ENCODE results near the gene EPB41L4A.

Gene EPB41L4A

DNA sequence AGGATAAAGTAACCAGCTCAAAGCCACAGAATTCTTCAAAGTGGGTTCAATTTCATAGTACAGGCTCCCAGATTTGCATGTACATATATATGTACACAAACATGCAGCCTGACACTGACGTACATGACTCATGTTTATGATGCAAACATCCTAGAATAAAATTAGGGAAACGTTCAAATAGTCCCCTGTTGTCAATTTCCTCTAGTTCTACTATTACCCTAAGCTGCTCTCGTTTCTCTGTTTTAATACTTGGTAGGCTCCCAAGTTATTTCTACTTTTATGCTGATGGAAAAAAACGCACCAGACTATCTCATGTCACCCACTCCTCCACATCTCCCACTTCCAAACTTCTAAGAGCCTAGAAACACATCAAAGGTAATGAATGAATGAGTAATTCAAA is 229.7 kb downstream of the EPB41L4A start:
- H3K4me3 ChIP-seq (ENCODE audit: control insufficient read depth, low read depth, low read length) = no peak overlapping the region
- DNase-seq (ENCODE audit: low read depth) = no peak
- TF ChIP-seq, protein P1, sequence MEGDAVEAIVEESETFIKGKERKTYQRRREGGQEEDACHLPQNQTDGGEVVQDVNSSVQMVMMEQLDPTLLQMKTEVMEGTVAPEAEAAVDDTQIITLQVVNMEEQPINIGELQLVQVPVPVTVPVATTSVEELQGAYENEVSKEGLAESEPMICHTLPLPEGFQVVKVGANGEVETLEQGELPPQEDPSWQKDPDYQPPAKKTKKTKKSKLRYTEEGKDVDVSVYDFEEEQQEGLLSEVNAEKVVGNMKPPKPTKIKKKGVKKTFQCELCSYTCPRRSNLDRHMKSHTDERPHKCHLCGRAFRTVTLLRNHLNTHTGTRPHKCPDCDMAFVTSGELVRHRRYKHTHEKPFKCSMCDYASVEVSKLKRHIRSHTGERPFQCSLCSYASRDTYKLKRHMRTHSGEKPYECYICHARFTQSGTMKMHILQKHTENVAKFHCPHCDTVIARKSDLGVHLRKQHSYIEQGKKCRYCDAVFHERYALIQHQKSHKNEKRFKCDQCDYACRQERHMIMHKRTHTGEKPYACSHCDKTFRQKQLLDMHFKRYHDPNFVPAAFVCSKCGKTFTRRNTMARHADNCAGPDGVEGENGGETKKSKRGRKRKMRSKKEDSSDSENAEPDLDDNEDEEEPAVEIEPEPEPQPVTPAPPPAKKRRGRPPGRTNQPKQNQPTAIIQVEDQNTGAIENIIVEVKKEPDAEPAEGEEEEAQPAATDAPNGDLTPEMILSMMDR (conservative IDR thresholded peaks at IDR 0.05; ENCODE audit: control insufficient read depth, insufficient read depth, low read depth, low read length) = no peak

DNA sequence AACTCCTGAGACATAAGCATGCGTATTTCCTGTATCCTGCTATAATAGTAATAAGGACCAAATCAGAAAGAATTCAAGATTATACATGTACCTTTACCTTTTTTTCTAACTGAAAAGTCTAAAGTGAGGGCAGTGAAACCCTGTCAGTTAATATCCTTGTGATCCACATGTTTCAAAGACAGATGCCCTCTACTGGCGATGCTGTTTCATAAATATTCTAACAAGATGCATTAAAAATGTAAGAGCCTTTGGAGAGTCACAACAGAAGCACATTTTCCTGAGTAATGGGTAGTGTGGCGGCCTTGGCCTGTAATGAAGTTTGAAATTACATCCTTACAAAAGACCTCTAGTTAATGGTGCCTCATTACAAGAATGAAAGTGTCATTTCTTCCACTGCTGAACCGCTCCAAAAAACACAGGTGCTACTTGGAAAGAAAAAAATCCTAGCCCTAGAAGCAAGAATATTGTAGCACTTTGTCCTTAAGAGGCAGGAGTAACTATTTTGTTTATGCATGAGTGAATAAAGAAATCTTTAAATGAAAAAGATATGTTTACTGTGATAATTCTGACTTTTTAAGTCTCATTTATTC is 232.6 kb downstream of the EPB41L4A start:
- DNase-seq (ENCODE audit: low read depth) = peak; percentile 59
- TF ChIP-seq, protein P1 (conservative IDR thresholded peaks at IDR 0.05; ENCODE audit: control insufficient read depth, insufficient read depth, low read depth, low read length) = peak; percentile 64
- no peak overlapping the region for H3K4me3 ChIP-seq (ENCODE audit: control insufficient read depth, low read depth, low read length)

DNA sequence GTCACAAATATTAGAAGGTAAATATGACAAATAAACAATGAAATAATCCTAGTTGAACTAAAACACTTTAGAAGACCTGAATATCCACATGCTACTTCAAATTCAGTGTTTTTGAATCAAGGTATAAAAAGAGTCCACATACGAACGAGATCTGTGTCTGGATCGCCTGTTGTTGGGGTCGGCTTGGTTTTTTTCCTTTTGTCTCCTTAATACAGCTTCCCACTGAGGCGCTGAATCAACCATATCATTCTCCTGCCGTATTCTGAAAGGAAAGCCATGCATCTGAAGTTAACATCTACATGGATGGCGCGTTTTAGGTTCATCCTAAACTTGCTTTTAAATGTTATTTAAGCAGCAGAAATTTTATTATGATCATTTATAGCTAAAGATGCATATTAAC is 235.2 kb downstream of the EPB41L4A start:
- no peak overlapping the region for H3K4me3 ChIP-seq (ENCODE audit: control insufficient read depth, low read depth, low read length)
- no peak for DNase-seq (ENCODE audit: low read depth)
- TF ChIP-seq, protein P1 (conservative IDR thresholded peaks at IDR 0.05; ENCODE audit: control insufficient read depth, insufficient read depth, low read depth, low read length) = no peak

DNA sequence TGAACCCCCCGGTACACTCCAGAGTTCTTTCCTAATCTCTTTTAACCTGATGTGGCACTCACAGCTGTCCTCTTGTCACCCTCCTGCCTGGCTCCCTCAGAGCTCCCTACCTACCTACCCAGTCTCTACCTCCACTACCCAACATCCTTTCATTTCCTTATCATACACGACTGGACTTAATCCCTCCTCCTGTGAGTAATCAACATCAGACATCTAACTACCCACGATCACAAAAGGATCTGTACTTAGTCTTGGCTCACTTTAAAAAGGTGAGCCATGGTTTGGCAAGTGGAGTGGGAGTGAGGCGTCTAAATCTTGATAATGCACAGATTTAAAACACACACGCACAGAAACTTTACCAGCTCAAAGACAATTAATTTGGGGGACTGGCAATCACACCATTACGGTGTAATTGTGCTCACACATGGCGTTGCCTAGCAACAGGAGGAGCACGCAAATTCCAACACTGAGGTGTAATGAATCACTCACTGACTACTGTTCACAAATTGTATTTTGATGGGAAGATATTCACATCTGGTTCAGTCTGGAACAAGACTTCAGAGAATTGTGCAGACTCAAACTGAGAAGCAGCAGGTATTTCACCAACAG is 235.9 kb downstream of the EPB41L4A start:
- H3K4me3 ChIP-seq (ENCODE audit: control insufficient read depth, low read depth, low read length) = no peak overlapping the region
- DNase-seq (ENCODE audit: low read depth) = no peak
- TF ChIP-seq, protein P1 (conservative IDR thresholded peaks at IDR 0.05; ENCODE audit: control insufficient read depth, insufficient read depth, low read depth, low read length) = no peak

DNA sequence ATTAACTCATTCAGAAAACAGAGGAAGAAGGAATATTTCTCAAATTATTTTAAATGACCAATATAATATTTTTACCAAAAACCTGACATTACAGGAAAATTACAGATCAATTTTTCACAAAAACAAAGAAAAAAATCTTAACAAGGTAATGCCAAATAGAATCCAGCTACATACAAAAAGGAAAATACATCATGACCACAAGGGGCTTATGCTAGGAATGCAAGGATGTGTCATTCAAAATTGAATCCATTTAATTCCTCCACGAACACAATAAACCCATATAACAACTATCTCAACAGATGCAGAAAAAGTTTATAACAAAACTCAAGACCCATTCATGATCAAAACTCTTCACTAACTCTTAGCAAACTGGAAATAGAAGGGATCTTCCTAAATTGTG is 239.8 kb downstream of the EPB41L4A start:
- DNase-seq (ENCODE audit: low read depth) = no peak
- no peak overlapping the region for H3K4me3 ChIP-seq (ENCODE audit: control insufficient read depth, low read depth, low read length)
- TF ChIP-seq, protein P1 (conservative IDR thresholded peaks at IDR 0.05; ENCODE audit: control insufficient read depth, insufficient read depth, low read depth, low read length) = no peak

DNA sequence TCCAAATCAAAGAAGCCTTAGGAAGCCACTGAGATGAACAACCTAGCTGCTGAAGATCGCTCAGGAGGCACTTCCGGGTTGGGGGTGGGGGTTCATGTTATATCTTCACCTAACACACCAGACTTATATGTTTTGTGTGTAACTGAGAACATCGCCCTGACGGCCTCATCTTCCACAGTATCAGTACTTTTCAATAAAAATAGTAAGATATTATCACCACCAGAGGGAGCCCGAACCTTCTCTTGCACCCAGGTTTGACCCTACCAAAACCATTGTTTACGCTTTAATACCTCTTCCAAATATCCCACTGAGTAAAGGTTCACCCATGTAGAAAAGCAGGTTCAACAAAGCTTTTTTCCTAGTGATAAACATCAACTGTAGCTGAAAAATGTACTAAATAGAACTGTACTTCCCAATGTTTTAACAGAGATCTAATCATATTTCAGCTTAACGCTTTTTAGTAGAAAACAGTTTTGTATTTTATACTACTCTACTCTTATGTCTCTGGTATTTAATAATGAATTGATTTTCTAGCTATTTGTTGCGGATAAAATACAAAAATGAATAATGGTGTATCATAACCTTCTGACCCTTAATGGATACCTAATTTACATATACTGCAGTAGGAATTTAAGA is 244.0 kb downstream of the EPB41L4A start:
- TF ChIP-seq, protein P1 (conservative IDR thresholded peaks at IDR 0.05; ENCODE audit: control insufficient read depth, insufficient read depth, low read depth, low read length) = peak; percentile 68
- peak; percentile 61 for DNase-seq (ENCODE audit: low read depth)
- H3K4me3 ChIP-seq (ENCODE audit: control insufficient read depth, low read depth, low read length) = no peak overlapping the region
